GM18505 (cell line): ENCODE measurements around the gene PTPRN2.

Experiments used
- ATAC-seq: cut with Tn5 transposase; IDR thresholded peaks from one replicate; pipeline ENCODE4 v1.9.1; 2021; ENCODE audit not compliant: unreplicated experiment
- POLR2A ChIP-seq: IDR thresholded peaks from 4 replicates; pipeline ENCODE4 v1.6.1; 2011; ENCODE audit warnings: borderline replicate concordance; ENCODE audit not compliant: insufficient read depth, insufficient read length; ENCODE audit errors: extremely low read depth

Gene PTPRN2

GRCh38 chr7:157634401-157635147, 953.0 kb downstream of the PTPRN2 start:
- no peak for ATAC-seq
- no peak for TF ChIP-seq POLR2A

GRCh38 chr7:157633465-157634185, 954.0 kb downstream of the PTPRN2 start:
- TF ChIP-seq POLR2A, result no peak

GRCh38 chr7:157630301-157630853, 957.2 kb downstream of the PTPRN2 start:
- ATAC-seq, result no peak

More at GRCh38 chr7:157633465-157634185, 954.0 kb downstream of the PTPRN2 start:
- ATAC-seq, result no peak

GRCh38 chr7:157628456-157628855, 959.2 kb downstream of the PTPRN2 start:
- ATAC-seq, result no peak
- TF ChIP-seq POLR2A, result no peak

More at GRCh38 chr7:157630301-157630853, 957.2 kb downstream of the PTPRN2 start:
- no peak for TF ChIP-seq POLR2A

- TF ChIP-seq POLR2A, result no peak
- ATAC-seq, result no peak
Measured at GRCh38 chr7:157627646-157628045, 960.0 kb downstream of the PTPRN2 start.

GRCh38 chr7:157627033-157627432, 960.6 kb downstream of the PTPRN2 start:
- ATAC-seq, result no peak
- TF ChIP-seq POLR2A, result no peak

GRCh38 chr7:157625973-157626742, 961.5 kb downstream of the PTPRN2 start:
- no peak for TF ChIP-seq POLR2A
- no peak for ATAC-seq

- no peak for TF ChIP-seq POLR2A
- no peak for ATAC-seq
Measured at GRCh38 chr7:157623556-157623955, 964.1 kb downstream of the PTPRN2 start.

- no peak for TF ChIP-seq POLR2A
- ATAC-seq, result no peak
Measured at GRCh38 chr7:157622408-157623205, 965.0 kb downstream of the PTPRN2 start.

GRCh38 chr7:157622000-157622399, 965.6 kb downstream of the PTPRN2 start:
- ATAC-seq, result no peak
- TF ChIP-seq POLR2A, result no peak

- ATAC-seq, result no peak
- TF ChIP-seq POLR2A, result no peak
Measured at GRCh38 chr7:157621131-157621681, 966.4 kb downstream of the PTPRN2 start.

- no peak for TF ChIP-seq POLR2A
- no peak for ATAC-seq
Measured at GRCh38 chr7:157620616-157621015, 967.0 kb downstream of the PTPRN2 start.
